GM18861 (cell line): ENCODE results near the gene DCTN4.
A peak's percentile ranks its signal among the peaks of the same experiment; 100 is the strongest.

Experiments
- ATAC-seq: cut with Tn5 transposase; IDR thresholded peaks from one replicate; pipeline ENCODE4 v1.9.1; 2021; ENCODE audit not compliant: unreplicated experiment

DCTN4 gene

DNA sequence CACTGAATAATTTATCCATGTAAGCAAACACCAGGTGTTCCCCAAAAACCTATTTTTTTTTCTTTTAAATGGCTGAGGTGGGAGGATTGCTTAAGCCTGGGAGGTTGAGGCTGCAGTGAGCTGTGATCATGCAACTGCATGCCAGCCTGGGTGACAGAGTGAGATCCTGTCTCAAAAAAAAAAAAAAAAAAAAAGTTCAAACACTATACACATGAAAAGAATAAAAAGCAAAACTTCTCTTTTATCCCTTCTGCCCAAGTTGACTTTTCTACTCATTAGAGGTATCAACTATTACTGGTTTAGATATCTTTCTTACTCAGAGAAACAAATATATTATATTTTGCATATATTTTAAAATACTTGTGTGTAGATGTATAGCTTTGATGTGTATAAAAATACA lies 17.8 kb downstream of the DCTN4 start:
- ATAC-seq: no peak

DNA sequence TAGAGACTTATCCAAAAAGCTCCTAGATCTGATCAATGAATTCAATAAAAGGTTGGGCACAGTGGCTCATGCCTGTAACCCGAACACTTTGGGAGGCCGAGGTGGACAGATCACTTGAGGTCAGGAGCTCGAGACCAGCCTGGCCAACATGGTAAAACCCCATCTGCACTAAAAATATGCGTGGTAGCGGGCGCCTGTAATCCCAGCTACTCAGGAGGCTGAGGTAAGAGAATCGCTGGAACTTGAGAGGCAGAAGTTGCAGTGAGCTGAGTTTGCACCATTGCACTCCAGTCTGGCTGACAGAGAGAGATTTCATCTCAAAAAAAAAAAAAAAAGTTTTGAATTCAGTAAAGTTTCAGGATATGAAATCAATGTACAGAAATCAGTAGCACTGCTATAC lies 20.0 kb downstream of the DCTN4 start:
- ATAC-seq: no peak

DNA sequence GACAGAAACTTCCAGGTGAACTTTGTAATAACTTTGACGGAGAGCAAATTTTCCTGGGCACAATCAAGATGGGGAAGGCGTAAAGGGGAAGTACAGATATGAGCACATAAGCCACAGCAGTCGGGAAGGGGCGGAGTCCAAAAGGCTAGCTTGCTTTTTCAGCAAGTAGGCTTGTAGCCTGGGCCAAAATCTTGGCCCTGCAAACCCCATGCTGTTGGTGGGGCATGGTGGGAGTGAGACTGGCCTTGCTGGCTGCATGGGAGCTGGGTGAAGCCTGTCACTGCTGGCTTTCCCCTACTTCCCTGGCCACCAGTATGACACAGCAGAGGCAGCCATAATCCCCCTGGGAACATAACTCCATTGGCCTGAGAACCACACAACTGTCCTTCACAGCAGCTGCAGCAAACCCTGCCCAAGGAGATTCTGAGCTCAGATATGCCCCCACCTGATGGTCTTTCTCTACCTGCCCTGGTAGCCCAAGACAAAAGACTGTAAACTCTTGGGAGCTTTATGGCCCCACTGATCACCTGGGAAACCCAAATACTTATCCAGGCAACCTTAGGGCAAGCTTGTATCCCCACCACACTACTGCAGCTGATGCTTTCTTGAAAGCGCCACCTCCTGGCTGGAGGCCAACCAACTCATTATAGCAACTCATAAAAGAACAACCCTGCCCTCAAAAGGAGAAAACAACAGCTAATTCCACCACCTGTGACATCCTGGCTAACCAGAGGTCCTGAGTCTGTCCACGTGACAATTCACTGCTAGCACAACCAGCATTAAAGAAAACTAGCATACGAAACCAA lies 24.0 kb downstream of the DCTN4 start:
- peak; percentile 81 for ATAC-seq

DNA sequence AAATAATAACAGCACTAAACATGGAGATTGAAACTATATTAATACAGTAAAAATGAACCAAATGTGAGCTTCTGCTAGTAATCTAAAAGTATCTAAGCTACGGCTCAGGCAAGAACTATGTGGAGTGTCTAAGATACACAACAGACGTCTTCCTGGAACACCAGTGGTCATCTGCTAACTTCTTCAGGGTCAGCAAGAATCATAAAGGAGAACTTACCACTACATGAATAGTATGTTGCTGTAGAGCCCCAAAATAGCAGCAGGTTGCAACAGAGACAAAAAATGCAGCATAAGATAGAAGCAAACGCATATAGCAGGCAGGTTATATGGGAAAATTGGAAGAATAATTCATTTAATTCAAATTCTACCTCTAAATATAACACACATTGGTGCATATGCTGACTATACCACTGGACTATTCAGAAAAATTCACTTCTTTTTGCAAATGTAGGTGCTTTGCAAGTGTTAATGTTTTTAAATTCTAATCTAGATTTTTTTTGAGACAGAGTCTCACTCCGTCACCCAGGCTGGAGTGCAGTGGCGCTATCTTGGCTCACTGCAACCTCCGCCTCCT lies 27.1 kb downstream of the DCTN4 start:
- no peak for ATAC-seq

DNA sequence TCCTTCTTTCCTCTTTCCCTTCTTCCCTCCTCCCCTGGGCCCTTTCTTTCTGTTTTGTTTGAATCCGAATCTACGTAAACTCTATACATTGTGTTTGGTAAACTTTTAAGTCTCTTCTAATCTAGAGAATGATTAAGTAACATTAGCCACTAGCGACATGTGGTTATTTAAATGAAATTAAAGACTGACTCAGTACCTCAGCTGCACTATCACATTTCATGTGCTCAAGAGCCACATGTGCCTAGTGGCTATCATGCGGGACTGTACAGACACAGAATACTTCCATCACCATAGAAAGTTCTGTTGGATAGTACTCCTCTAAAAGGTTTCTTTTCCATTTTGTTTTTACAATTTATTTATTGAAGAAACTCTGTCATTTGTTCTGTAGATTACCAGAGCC lies 29.0 kb downstream of the DCTN4 start:
- ATAC-seq: no peak

DNA sequence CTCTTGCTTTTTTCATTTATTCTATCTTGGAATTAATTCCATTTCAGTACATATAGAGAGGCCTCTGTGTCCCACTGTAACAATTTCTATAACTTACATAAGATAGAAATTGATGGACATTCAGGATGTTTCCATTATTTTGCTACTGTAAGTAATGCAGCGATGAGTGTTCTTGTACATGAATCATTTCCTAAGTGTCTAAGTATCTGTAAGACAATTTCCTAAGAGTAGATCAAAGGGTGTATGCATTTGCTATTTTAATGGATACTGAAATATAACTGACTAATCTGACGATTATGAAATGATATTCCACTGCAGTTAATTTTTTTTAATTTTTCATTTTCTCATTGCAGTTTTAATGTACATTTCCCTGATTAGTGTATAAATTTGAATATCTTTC lies 35.0 kb downstream of the DCTN4 start:
- no peak for ATAC-seq

DNA sequence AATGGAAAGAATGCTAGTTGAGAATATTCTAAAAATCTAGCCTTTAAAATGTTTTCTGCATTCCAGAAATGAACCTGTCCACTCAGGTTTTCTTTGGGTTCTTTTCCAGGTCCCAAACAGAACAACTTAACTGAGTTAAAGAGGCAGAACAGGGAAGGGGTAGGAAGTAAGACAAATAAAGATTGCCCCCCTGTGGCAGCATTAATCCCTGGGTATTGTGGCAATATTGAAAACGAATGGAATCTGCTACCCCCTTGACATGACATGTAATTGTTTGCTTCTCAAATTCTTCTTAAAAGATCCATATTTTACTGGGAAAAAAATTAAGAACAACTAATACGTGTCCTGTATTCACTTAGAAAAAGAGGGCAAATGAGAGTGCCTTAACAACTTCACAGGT lies 48.7 kb downstream of the DCTN4 start:
- no peak for ATAC-seq

DNA sequence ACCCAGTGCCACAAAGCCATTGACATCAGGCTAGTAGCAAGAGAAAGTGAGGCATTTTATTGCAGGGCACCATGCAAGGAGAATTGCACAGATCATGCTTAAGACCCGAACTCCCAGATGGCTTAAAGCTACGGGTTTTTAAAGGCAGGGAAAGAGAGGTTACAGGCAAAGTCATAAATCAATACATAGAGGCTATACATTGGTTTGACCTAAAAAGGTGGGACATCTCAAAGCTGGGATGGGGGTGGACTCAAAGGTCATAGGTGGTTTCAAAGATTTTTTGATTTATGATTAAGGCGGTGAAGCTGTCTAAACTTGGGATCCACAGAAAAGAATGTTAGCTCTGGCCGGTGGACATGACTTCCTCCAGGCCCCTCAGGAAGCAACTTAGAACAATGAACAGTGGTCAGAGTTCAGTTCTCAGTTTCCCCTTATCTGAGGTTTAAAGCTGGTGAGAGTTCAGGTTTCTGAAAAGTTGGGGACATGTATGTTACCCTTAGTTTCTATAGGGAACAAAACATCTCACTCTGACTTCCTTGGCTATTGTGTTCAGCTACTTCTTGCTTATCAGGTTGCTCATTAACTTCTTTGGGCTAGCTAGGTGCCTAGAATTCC lies 51.9 kb downstream of the DCTN4 start:
- ATAC-seq: no peak

DNA sequence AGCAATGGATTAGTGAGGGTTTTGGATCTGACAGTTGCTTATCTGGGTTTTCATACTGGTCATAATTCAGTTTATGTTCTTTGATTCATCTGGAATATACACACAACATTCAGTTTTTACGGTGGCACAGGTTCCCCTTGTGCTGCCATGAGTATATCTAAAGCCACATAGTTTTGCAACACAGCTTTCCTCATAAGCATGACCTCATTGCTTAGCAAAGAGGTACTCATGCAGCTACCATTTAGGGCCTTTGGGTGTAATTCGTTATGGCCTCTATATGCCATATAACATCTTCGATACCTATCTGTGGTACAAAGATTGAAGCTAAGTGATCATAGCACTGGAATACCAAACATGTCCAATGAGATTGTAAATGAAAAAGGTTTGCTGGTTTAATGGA lies 55.1 kb downstream of the DCTN4 start:
- no peak for ATAC-seq

DNA sequence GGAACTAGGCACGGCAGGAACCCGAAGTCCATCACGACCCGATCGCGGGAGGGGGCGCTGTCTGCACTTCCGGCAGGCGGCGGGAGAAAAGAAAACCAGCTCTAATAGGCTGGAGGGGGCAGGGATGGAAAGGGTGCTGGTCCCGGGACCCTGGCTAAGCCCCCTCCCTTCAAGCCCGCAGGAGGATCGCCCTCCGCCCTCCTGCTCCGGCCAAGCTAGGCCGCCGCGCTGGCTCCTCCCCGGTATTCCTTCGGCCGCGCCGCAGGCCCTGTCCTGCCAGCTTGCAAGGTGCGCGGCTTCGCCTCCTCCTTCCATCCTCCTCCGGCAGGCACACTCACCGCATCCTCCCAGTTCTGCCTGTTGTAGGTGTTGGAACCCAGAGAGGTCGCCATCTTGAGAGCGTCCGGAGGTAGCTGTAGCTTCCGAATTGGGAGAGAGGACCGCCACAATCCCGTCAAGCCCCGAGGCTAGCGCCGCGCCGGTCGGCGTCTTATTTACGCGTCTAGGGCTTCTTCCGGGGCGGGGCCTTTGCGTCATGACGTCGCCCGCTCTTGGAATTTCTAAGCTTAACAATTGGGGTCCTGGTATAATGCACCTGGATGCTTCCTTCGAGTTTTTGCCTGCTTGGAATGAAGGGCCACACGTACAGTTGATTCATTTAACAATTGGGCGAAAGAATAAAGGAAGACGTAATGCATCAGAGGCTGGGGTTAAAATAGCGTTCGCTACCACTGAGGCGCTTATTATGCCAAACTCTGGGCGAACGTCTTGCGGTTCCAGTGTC lies 58.0 kb downstream of the DCTN4 start, which contains the start of gene RBM22:
Gene RBM22, minus strand, starts transcription at position 469 of the 784 bp plus-strand sequence. Its CDS starts 77 bp downstream, at position 392.
- peak; percentile 87 for ATAC-seq

DNA sequence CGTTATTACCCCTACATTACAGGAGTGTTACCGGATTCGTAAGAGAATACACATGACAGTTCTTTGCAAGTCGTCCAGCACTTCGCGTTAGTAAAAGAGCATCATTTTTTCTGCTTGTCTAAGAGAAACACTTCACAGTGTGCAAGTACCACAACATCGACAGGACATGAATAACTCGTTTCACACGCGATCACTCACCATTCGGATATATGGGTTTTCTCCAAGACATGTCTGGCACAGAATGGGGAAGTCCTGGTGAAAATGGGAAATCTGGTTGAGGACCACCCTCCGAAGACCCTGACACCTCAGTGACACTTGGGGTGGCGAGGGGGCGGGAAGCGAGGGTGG lies 58.6 kb downstream of the DCTN4 start:
- peak; percentile 14 for ATAC-seq

DNA sequence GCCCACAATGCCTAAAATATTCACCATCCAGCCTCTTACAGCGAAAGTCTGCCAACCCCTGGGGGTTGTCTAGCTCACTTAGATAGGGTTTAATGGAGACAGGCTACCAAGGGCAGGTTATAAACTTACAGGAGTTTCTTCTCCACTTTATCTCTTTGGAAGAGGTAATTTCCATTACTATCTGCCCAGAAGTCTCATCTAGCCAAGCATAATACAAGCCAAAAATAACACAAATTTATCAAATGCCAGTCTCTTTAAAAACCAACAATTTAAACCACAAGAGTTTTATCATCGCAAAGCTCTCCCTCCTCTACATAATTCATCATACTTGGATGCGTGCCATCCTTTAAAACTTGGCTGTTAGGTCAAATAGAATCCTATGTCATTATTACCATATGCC lies 64.2 kb downstream of the DCTN4 start:
- ATAC-seq: no peak

DNA sequence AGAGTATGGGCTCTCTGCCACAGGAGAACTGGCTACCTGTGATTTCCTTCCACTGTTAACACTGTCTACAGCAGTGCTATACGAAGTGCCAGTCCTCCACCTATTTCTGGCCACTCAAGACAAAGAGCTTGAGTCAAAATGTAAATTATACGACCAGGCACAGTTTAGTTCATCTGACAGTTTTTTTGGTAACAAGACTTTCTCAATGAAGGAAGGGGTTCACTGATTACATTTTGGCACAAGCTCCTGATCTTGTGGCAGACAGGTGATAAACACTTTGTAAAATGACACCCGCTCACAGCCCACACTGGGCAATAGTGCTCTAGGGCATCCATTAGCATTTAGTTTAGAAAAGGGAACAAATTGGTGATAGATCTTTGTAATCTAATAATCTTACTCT lies 66.5 kb downstream of the DCTN4 start:
- no peak for ATAC-seq

DNA sequence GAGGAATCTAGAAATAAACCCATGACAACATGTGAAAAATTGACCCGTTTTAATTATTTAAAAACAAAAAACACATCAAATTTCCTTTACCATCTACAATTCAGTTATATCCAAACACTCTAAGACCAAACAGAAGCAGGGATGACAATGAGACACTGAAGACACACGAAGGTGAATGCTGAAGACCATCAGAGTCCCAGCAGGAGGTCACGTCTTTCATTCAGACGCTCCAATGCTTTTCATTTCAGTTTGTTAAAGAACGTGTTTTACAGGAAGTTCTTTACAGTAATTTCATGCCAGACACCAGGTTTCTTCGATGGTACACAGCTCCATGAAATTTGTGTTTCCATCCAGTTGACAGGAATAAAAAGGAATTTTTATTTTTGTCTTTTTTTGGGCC lies 68.1 kb downstream of the DCTN4 start:
- ATAC-seq: no peak

DNA sequence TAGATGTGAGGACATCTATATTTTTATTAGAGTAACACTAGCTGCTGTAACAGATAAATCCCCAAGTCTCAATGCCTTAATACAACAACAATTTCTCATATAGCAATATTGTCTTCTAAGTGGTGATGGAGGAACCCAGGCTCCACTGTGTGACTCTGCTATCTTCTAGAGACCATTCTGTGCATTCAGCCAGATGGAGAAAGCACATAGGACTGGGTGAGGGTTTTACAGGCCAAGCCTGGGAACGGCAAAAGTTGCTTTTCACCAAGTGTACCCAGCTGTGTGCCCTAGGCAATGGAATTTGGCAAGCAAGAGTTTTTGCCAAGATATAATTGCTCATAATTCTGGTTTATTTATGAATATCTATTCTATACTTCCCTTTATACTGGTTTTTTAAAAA lies 69.7 kb downstream of the DCTN4 start:
- no peak for ATAC-seq

DNA sequence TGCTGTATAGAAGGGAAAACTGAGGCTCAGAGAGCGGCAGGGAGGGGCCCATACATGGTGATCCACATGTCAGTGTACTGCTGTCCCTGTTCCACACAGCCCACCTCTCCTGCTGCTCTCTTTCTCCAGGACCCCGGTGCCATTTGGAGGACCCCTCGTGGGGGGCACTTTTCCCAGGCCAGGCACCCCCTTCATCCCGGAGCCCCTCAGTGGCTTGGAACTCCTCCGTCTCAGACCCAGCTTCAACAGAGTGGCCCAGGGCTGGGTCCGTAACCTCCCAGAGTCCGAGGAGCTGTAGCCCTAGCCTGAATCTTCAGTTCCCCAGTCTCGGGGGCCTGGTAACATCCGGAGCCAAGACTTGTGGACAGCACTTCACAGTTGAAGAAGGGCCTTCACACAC lies 82.2 kb downstream of the DCTN4 start:
- ATAC-seq: no peak

DNA sequence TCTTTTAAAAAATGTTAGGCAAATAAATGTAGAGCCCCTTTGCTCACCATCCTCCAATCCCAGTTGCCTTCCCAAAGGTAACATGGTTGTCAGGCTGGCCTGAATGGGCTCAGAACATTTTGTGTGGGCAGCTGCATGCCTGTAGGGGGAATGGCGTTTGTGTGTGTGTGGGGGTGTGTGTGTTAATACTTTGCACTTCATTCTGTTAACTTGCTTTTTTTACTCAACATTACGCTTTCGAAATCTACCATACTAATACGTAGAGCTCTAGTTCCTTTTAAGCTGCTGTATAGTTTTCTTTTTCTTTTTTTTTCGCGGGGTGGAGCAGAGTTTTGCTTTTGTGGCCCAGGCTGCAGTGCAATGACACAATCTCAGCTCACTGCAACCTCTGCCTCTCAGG lies 83.7 kb downstream of the DCTN4 start:
- no peak for ATAC-seq

DNA sequence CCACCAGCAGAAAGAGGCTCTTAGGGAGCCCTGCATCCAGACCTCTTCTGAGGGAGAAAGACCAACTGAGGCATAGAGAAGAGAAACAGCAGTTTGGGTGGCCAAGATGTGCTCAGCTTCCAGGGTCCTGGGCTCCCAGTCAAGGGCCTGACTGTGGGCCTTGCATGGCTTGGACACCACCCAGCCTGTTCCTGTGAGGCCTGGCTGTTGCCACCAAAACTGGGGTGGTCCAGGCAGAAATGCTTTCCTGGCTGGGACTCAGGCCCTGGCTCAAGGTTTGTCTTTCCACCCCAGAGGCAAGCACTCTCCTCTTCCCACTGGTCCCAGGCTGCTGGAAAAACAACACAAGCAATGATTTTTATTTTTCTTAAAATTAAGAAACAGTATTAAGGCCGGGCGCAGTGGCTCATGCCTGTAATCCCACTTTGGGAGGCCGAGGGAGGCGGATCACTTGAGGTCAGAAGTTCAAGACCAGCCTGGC lies 84.4 kb downstream of the DCTN4 start:
- ATAC-seq: no peak

DNA sequence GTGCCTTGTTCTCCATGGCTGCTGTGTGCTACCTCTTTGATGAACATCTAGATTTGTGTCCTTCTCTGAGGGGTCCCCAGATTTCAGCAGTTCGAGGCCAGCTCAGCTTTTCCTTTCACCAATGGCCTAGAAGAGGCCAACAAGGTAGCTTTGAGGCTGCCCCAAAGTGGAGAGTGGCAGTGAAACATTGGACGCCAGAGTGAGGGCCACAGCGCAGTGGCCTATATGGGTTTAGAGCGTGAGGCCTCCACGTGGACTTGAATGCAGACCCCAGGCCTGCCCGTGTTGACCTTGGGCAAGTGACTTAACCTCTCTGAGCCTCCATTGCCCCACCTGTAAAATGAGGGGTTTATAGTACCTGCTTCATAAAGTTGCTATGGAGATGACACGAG lies 85.9 kb downstream of the DCTN4 start:
- no peak for ATAC-seq

DNA sequence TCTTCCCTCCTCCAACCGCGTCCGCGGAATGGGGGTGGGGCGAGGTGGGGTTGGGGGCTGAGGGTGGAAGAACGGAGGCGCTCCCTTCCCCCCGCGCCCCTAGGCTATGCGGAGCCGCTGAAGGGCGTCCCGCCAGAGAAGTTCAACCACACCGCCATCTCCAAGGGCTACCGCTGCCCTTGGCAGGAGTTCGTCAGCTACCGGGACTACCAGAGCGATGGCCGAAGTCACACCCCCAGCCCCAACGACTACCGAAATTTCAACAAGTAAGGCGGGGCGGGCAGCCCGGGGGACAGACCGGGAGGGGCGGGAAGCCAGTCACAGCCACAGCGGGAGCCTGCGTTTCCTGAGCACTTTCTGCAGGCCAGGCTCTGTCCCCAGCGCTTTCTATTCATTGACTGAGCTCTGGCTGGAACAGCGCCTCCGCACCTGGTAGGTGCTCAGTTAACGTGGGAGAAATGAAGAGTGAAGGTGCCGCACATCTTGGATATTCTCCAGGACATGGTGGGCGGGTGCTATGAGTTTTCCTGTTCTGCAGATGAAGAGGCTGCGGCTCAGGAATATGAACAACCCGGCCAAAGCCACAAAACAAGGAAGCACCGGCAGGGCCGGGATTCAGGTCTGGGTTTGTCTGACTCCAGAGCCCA lies 86.5 kb downstream of the DCTN4 start:
- ATAC-seq: no peak
